IMR-90 (cell line): ENCODE data around the gene NKAIN2. TPM values are rescaled to one million over a fixed set of nuclear protein-coding genes. Genes with fewer than 3 reads are reported as not detected.

Source experiments
- ATAC-seq: fragments of 200-7000 bp; cut with Tn5 transposase; 2 replicates; pipeline ENCODE4 v1.9.1; 2020; ENCODE audit warnings: low read depth, mild to moderate bottlenecking, moderate library complexity
- BruUV-seq: library from RNA; stranded (reverse); fragments of 400-500 nt; replicated peaks from 2 replicates; lab custom pipeline; 2021; lab: Mats Ljungman, UMichigan
- CTCF ChIA-PET: fragments of 300-600 bp; formaldehyde crosslinking; extraction: SDS; loops from one replicate; lab custom pipeline; 2021; ENCODE audit warnings: antibody characterized with exemption; lab: Yijun Ruan, JAX
- POLR2A ChIA-PET: fragments of 300-600 bp; sonication (Branson Sonifier 250); formaldehyde crosslinking; loops from one replicate; lab custom pipeline; 2022; ENCODE audit warnings: antibody characterized with exemption; ENCODE audit not compliant: unreplicated experiment; lab: Charles Lee
- DNase-seq: peaks from one replicate; pipeline ENCODE4 v3.0.0; 2013
- H2AFZ ChIP-seq: replicated peaks from 2 replicates; pipeline ENCODE3; 2013; ENCODE audit warnings: low read length, mild to moderate bottlenecking; ENCODE audit not compliant: poor library complexity
- H2AK5ac ChIP-seq: 2 replicates; pipeline ENCODE4 v1.6.1; 2013; ENCODE audit warnings: low read depth, low read length, inconsistent platforms
- H2AK9ac ChIP-seq: replicated peaks from 2 replicates; pipeline ENCODE3; 2013; ENCODE audit warnings: mild to moderate bottlenecking, low read depth, low read length, moderate library complexity; ENCODE audit not compliant: poor library complexity
- H2BK120ac ChIP-seq: 2 replicates; pipeline ENCODE4 v1.6.1; 2013; ENCODE audit warnings: low read depth, low read length, inconsistent platforms
- H2BK15ac ChIP-seq: 3 replicates; pipeline ENCODE4 v1.6.1; 2013; ENCODE audit warnings: low read depth, low read length, inconsistent platforms
- H2BK20ac ChIP-seq: 2 replicates; pipeline ENCODE4 v1.6.1; 2013; ENCODE audit warnings: low read depth, mild to moderate bottlenecking, inconsistent platforms, low read length, moderate library complexity
- H2BK5ac ChIP-seq: 2 replicates; pipeline ENCODE4 v1.6.1; 2013; ENCODE audit warnings: mild to moderate bottlenecking, low read depth, low read length, inconsistent platforms; ENCODE audit not compliant: poor library complexity, severe bottlenecking
- H3K14ac ChIP-seq: replicated peaks from 2 replicates; pipeline ENCODE4 v1.6.1; 2013; ENCODE audit warnings: low read depth, low read length, inconsistent platforms
- H3K18ac ChIP-seq: 2 replicates; pipeline ENCODE4 v1.6.1; 2013; ENCODE audit warnings: low read depth, low read length, control low read depth
- H3K23ac ChIP-seq: 2 replicates; pipeline ENCODE4 v1.6.1; 2013; ENCODE audit warnings: low read depth, low read length, inconsistent platforms
- H3K27ac ChIP-seq: 2 replicates; pipeline ENCODE4 v1.5.1; 2013; ENCODE audit warnings: mild to moderate bottlenecking, control low read depth, low read length; ENCODE audit not compliant: insufficient read depth
- H3K27me3 ChIP-seq: 2 replicates; pipeline ENCODE4 v1.6.1; 2013; ENCODE audit warnings: low read length; ENCODE audit not compliant: control insufficient read depth, insufficient read depth
- H3K36me3 ChIP-seq: 2 replicates; pipeline ENCODE4 v1.6.1; 2013; ENCODE audit warnings: low read length, mixed read lengths; ENCODE audit not compliant: control insufficient read depth, insufficient read depth
- H3K4ac ChIP-seq: 2 replicates; pipeline ENCODE4 v1.6.1; 2013; ENCODE audit warnings: low read depth, low read length, inconsistent platforms
- H3K4me1 ChIP-seq: 2 replicates; pipeline ENCODE4 v1.6.1; 2013; ENCODE audit warnings: low read length, mixed read lengths; ENCODE audit not compliant: control insufficient read depth, insufficient read depth
- H3K4me2 ChIP-seq: 2 replicates; pipeline ENCODE4 v1.6.1; 2013; ENCODE audit warnings: low read depth, mild to moderate bottlenecking, control low read depth, low read length, moderate library complexity
- H3K4me3 ChIP-seq: 2 replicates; pipeline ENCODE4 v1.5.1; 2013; ENCODE audit warnings: low read depth, mild to moderate bottlenecking, control low read depth, low read length, moderate library complexity; ENCODE audit not compliant: insufficient read depth
- H3K56ac ChIP-seq: 2 replicates; pipeline ENCODE4 v1.6.1; 2013; ENCODE audit warnings: low read length, inconsistent platforms; ENCODE audit not compliant: insufficient read depth; ENCODE audit errors: extremely low read depth
- H3K79me1 ChIP-seq, 2 experiments: 2 replicates each; pipeline ENCODE4 v1.6.1; 2013; ENCODE audit warnings: low read length in 2 of 2, inconsistent platforms in 1 of 2, low read depth in 1 of 2
- H3K9ac ChIP-seq: 2 replicates; pipeline ENCODE4 v1.6.1; 2013; ENCODE audit warnings: low read depth, low read length, control low read depth
- H3K9me1 ChIP-seq: 2 replicates; pipeline ENCODE4 v1.6.1; 2013; ENCODE audit warnings: low read length, inconsistent platforms; ENCODE audit not compliant: insufficient read depth
- H3K9me3 ChIP-seq: 2 replicates; pipeline ENCODE4 v1.6.1; 2013; ENCODE audit warnings: low read length; ENCODE audit not compliant: control insufficient read depth, insufficient read depth
- H4K20me1 ChIP-seq: 2 replicates; pipeline ENCODE4 v1.6.1; 2013; ENCODE audit warnings: low read length, inconsistent platforms; ENCODE audit not compliant: insufficient read depth
- H4K5ac ChIP-seq: 2 replicates; pipeline ENCODE4 v1.6.1; 2013; ENCODE audit warnings: mild to moderate bottlenecking, low read depth, low read length, control low read depth
- H4K8ac ChIP-seq, 2 experiments: 2 replicates each; pipeline ENCODE4 v1.6.1; 2013; ENCODE audit warnings: low read depth in 2 of 2, low read length in 2 of 2, control low read depth in 1 of 2, inconsistent platforms in 1 of 2
- H4K91ac ChIP-seq: 2 replicates; pipeline ENCODE4 v1.6.1; 2013; ENCODE audit warnings: low read depth, low read length, inconsistent platforms; ENCODE audit not compliant: insufficient read depth
- BHLHE40 ChIP-seq: fragments of 150-350 bp; IDR thresholded peaks from 2 replicates; pipeline ENCODE4 v1.6.1; 2016; ENCODE audit warnings: mild to moderate bottlenecking, low read depth, low read length
- CEBPB ChIP-seq: IDR thresholded peaks from 2 replicates; pipeline ENCODE4 v1.6.1; 2012; ENCODE audit warnings: low read depth, low read length, improper control_type of control experiment
- CHD1 ChIP-seq: IDR thresholded peaks from 2 replicates; pipeline ENCODE4 v1.6.1; 2012; ENCODE audit warnings: low read depth, low read length, improper control_type of control experiment
- CTCF ChIP-seq: conservative IDR thresholded peaks from 2 replicates; pipeline ENCODE4 v1.5.1; 2012; ENCODE audit warnings: mild to moderate bottlenecking, low read depth, low read length, improper control_type of control experiment
- ELK1 ChIP-seq: fragments of 150-350 bp; IDR thresholded peaks from 2 replicates; pipeline ENCODE4 v1.6.1; 2016; ENCODE audit warnings: low read depth, mild to moderate bottlenecking, low read length, moderate library complexity, borderline replicate concordance
- FOS ChIP-seq: fragments of 150-350 bp; IDR thresholded peaks from 2 replicates; pipeline ENCODE4 v1.6.1; 2016; ENCODE audit warnings: low read depth, low read length
- MAZ ChIP-seq: IDR thresholded peaks from 2 replicates; pipeline ENCODE4 v1.6.1; 2012; ENCODE audit warnings: low read depth, mild to moderate bottlenecking, low read length, improper control_type of control experiment, moderate library complexity, borderline replicate concordance
- MXI1 ChIP-seq: IDR thresholded peaks from 2 replicates; pipeline ENCODE4 v1.6.1; 2012; ENCODE audit warnings: low read depth, mild to moderate bottlenecking, low read length, moderate library complexity, borderline replicate concordance
- NFE2L2 ChIP-seq: fragments of 150-350 bp; IDR thresholded peaks from 2 replicates; pipeline ENCODE4 v1.6.1; 2016; ENCODE audit warnings: low read depth, mild to moderate bottlenecking, low read length
- POLR2A ChIP-seq: IDR thresholded peaks from 2 replicates; pipeline ENCODE4 v1.6.1; 2012; ENCODE audit warnings: mild to moderate bottlenecking, low read depth, low read length
- RAD21 ChIP-seq: IDR thresholded peaks from 2 replicates; pipeline ENCODE4 v1.6.1; 2012; ENCODE audit warnings: low read length, improper control_type of control experiment
- RCOR1 ChIP-seq: IDR thresholded peaks from 2 replicates; pipeline ENCODE4 v1.6.1; 2012; ENCODE audit warnings: mild to moderate bottlenecking, low read length, improper control_type of control experiment; ENCODE audit not compliant: insufficient replicate concordance
- SMC3 ChIP-seq: fragments of 150-350 bp; IDR thresholded peaks from 2 replicates; pipeline ENCODE4 v1.6.1; 2016; ENCODE audit warnings: low read depth, mild to moderate bottlenecking, antibody characterized with exemption, low read length, moderate library complexity
- USF2 ChIP-seq: fragments of 150-350 bp; IDR thresholded peaks from 2 replicates; pipeline ENCODE4 v1.6.1; 2017; ENCODE audit warnings: mild to moderate bottlenecking, antibody characterized with exemption, low read length, low read depth
- WGBS, 2 experiments: methylation state at CpG; one replicate each; pipeline versions ENCODE4 v1.1.5 to v1.1.7; 2013; ENCODE audit warnings: missing lambda C conversion rate in 2 of 2; ENCODE audit not compliant: insufficient read length in 1 of 2; ENCODE audit errors: extremely low coverage in 2 of 2; 5-methylcytosine and 5-hydroxymethylcytosine counted together
- dilution Hi-C: fragments of 300-500 bp; cut with HindIII; formaldehyde crosslinking; loops from one replicate; pipeline ENCODE4 v1.14.3; 2018; ENCODE audit warnings: low sequenced_read_pairs; ENCODE audit not compliant: unreplicated experiment
- in situ Hi-C: fragments of 300-500 bp; cut with MboI; formaldehyde crosslinking; loops from 3 replicates; pipeline ENCODE4 v1.14.3; 2019; ENCODE audit warnings: low sequenced_read_pairs, inconsistent platforms, mixed read lengths
- intact Hi-C: fragments of 100-400 bp; cut with micrococcal nuclease; formaldehyde crosslinking; loops from 2 replicates; pipeline ENCODE4 v1.10.0; 2022
- polyA plus RNA-seq, 3 experiments: library from polyadenylated mRNA; depleted of rRNA; stranded (reverse); fragments of >200 nt; gene quantifications; 2 replicates each; pipeline ENCODE4 v1.2.3, GENCODE V29; 2012; ENCODE audit warnings: low replicate concordance in 1 of 3
- total RNA-seq: library from RNA; depleted of rRNA; stranded (reverse); fragments of >200 nt; gene quantifications from 2 replicates; pipeline ENCODE4 v1.2.3, GENCODE V29; 2012

The NKAIN2 gene
- total and polyA plus RNA-seq, 2 of the 4 experiments (the other 2 are of a cell fraction) = not detected

GRCh38 chr6:123763904-123764303 is 39.8 kb upstream of the NKAIN2 start:
- CTCF ChIA-PET = no interaction called here

More at GRCh38 chr6:123763904-123764303, 39.8 kb upstream of the NKAIN2 start:
- Histone ChIP-seq H2AK9ac (no peak overlapping the region), H3K4me3 (no peak overlapping the region), H3K4ac (no peak overlapping the region), H2BK20ac (no peak overlapping the region), H2AFZ (no peak overlapping the region), H3K36me3 (no peaks in the 10 kb centered on the region), H3K4me2 (no peak overlapping the region), H3K9ac (no peak overlapping the region), H4K5ac (no peak overlapping the region), H4K91ac (no peak overlapping the region), H3K27ac (no peak overlapping the region), H2BK120ac (no peak overlapping the region), H4K20me1 (no peaks in the 10 kb centered on the region), H3K9me3 (peaks cover 2% of the 10 kb centered on the region; the same call in 1 of the 2 replicates), H3K18ac (no peak overlapping the region), H2AK5ac (no peak overlapping the region), H2BK15ac (no peak overlapping the region), H3K79me1 (no peaks in the 10 kb centered on the region), H3K23ac (no peak overlapping the region), H3K14ac (no peak overlapping the region), H3K9me1 (no peaks in the 10 kb centered on the region), H3K56ac (no peak overlapping the region), H2BK5ac (no peak overlapping the region), H3K4me1 (no peaks in the 10 kb centered on the region), H3K27me3 (no peaks in the 10 kb centered on the region), H4K8ac (no peak overlapping the region)
- dilution Hi-C loops = no loop called here
- POLR2A ChIA-PET = no interaction called here
- WGBS, 2 experiments = no CpG with 5 or more reads among the region's 1 CpG
- no TSS peak for BruUV-seq
- ATAC-seq = no peak
- no peak for DNase-seq
- intact Hi-C loops = no loop called here
- in situ Hi-C loops = no loop called here
- TF ChIP-seq RAD21 = no peak
- TF ChIP-seq FOS = no peak
- no peak for TF ChIP-seq BHLHE40
- TF ChIP-seq POLR2A = no peak
- no peak for TF ChIP-seq USF2
- TF ChIP-seq CEBPB = no peak
- TF ChIP-seq CHD1 = no peak
- no peak for TF ChIP-seq ELK1
- TF ChIP-seq MXI1 = no peak
- no peak for TF ChIP-seq NFE2L2
- TF ChIP-seq SMC3 = no peak
- no peak for TF ChIP-seq MAZ
- TF ChIP-seq RCOR1 = no peak
- no peak for TF ChIP-seq CTCF
